HCT116 (cell line): Measurements from ENCODE around the gene CNTD1. TPM values are rescaled to one million over a fixed set of nuclear protein-coding genes. Genes with fewer than 3 reads are reported as not detected.

Experiments
- ATAC-seq: fragments of 200-7000 bp; cut with Tn5 transposase; 2 replicates; pipeline ENCODE4 v1.9.1; 2020; ENCODE audit warnings: mild to moderate bottlenecking, moderate library complexity
- BruUV-seq: library from RNA; stranded (reverse); fragments of 400-500 nt; replicated peaks from 2 replicates; lab custom pipeline; 2021; lab: Mats Ljungman, UMichigan
- CTCF ChIA-PET: fragments of 300-600 bp; sonication (Branson Sonifier 250); formaldehyde crosslinking; loops from one replicate; lab custom pipeline; 2021; ENCODE audit warnings: antibody characterized with exemption; lab: Charles Lee
- POLR2A ChIA-PET: fragments of 300-600, 350-600 bp; sonication (Branson Sonifier 250); formaldehyde crosslinking; loops from one replicate; lab custom pipeline; 2021; ENCODE audit warnings: antibody characterized with exemption; lab: Charles Lee
- RAD21 ChIA-PET, 2 experiments: fragments of 300-600 bp; sonication (Branson Sonifier 250); formaldehyde crosslinking; loops; one replicate each; lab custom pipeline; 2023; ENCODE audit warnings: low total read pairs in 2 of 2; ENCODE audit not compliant: uncharacterized antibody in 2 of 2, unreplicated experiment in 2 of 2, low non-redundant PET in 1 of 2; lab: Charles Lee
- DNase-seq: peaks from one replicate; pipeline ENCODE4 v3.0.0-alpha.2; 2010; ENCODE audit warnings: low read depth, low spot score
- H2AFZ ChIP-seq: fragments of 200-600 bp; shearing (Covaris generic), sonication (generic); 2 replicates; pipeline ENCODE4 v1.6.1; 2017; ENCODE audit warnings: low read depth, mixed run types, mixed read lengths, antibody characterized with exemption, low read length; ENCODE audit not compliant: poor library complexity, severe bottlenecking
- H3K27ac ChIP-seq: 2 replicates; pipeline ENCODE4 v1.5.1; 2012; ENCODE audit warnings: low read depth, low read length
- H3K27me3 ChIP-seq: fragments of 200-600 bp; sonication (generic); 2 replicates; pipeline ENCODE4 v1.6.1; 2016; ENCODE audit warnings: mixed run types, low read length, mixed read lengths; ENCODE audit not compliant: insufficient read depth
- H3K36me3 ChIP-seq, 2 experiments: fragments of 200-500 bp in 1 of 2; fragments of 200-600 bp in 1 of 2; sonication (Bioruptor generic) in 1 of 2; sonication (generic) in 1 of 2; 2 replicates each; pipeline versions ENCODE4 v1.5.1 to v1.6.1; 2014 to 2016; ENCODE audit warnings: low read length in 2 of 2, inconsistent platforms in 1 of 2, mixed read lengths in 1 of 2, mixed run types in 1 of 2; ENCODE audit not compliant: insufficient read depth in 2 of 2, control insufficient read depth in 1 of 2
- H3K4me1 ChIP-seq, 2 experiments: fragments of 200-600 bp in 1 of 2; sonication (generic) in 1 of 2; 2 replicates each; pipeline versions ENCODE4 v1.5.1 to v1.6.1; 2012 to 2017; ENCODE audit warnings: low read length in 2 of 2, inconsistent platforms in 1 of 2, mild to moderate bottlenecking in 1 of 2, mixed read lengths in 1 of 2, mixed run types in 1 of 2, moderate library complexity in 1 of 2; ENCODE audit not compliant: insufficient read depth in 2 of 2, control insufficient read depth in 1 of 2
- H3K4me2 ChIP-seq: fragments of 200-600 bp; sonication (generic); 2 replicates; pipeline ENCODE4 v1.6.1; 2017; ENCODE audit warnings: mixed run types, low read length, mixed read lengths
- H3K4me3 ChIP-seq, 2 experiments: fragments of 200-600 bp in 1 of 2; sonication (generic) in 1 of 2; replicated peaks in 1 of 2; 2 replicates each; pipeline ENCODE4 v1.5.1; 2011 to 2016; ENCODE audit warnings: low read length in 2 of 2, control low read depth in 1 of 2, low read depth in 1 of 2, mild to moderate bottlenecking in 1 of 2, mixed read lengths in 1 of 2, mixed run types in 1 of 2
- H3K79me2 ChIP-seq: fragments of 200-600 bp; sonication (generic); 2 replicates; pipeline ENCODE4 v1.6.1; 2017; ENCODE audit warnings: mild to moderate bottlenecking, mixed run types, low read length, moderate library complexity, mixed read lengths; ENCODE audit not compliant: insufficient read depth
- H3K9ac ChIP-seq: fragments of 200-600 bp; sonication (generic); 2 replicates; pipeline ENCODE4 v1.6.1; 2016; ENCODE audit warnings: low read length, mixed read lengths
- H3K9me2 ChIP-seq: fragments of 200-600 bp; sonication (generic), shearing (Covaris generic); 2 replicates; pipeline ENCODE4 v1.6.1; 2017; ENCODE audit warnings: mixed run types, mild to moderate bottlenecking, moderate library complexity; ENCODE audit not compliant: insufficient read depth
- H3K9me3 ChIP-seq, 2 experiments: fragments of 200-500 bp in 1 of 2; fragments of 200-600 bp in 1 of 2; sonication (Bioruptor generic) in 1 of 2; sonication (generic) in 1 of 2; 2 replicates each; pipeline ENCODE4 v1.6.1; 2014 to 2017; ENCODE audit warnings: low read length in 2 of 2, mixed read lengths in 2 of 2, inconsistent platforms in 1 of 2, low read depth in 1 of 2, mild to moderate bottlenecking in 1 of 2, mixed run types in 1 of 2, moderate library complexity in 1 of 2; ENCODE audit not compliant: control insufficient read depth in 1 of 2, insufficient read depth in 1 of 2
- H4K20me1 ChIP-seq: fragments of 200-600 bp; sonication (generic), shearing (Covaris generic); 2 replicates; pipeline ENCODE4 v1.6.1; 2017; ENCODE audit warnings: mixed run types, mild to moderate bottlenecking, moderate library complexity; ENCODE audit not compliant: insufficient read depth
- CBX3 ChIP-seq: IDR thresholded peaks from 2 replicates; pipeline ENCODE4 v1.6.1; 2012; ENCODE audit warnings: low read depth
- EZH2 ChIP-seq: fragments of 200-600 bp; sonication (generic); IDR thresholded peaks from 2 replicates; pipeline ENCODE4 v1.6.1; 2017; ENCODE audit warnings: antibody characterized with exemption, mixed run types
- POLR2AphosphoS5 ChIP-seq: IDR thresholded peaks from 2 replicates; pipeline ENCODE4 v1.6.1; 2011; ENCODE audit warnings: mild to moderate bottlenecking, low read depth, low read length, moderate library complexity
- RAD21 ChIP-seq: IDR thresholded peaks from 2 replicates; pipeline ENCODE4 v1.6.1; 2012; ENCODE audit warnings: low read depth, mild to moderate bottlenecking
- SIN3A ChIP-seq: IDR thresholded peaks from 2 replicates; pipeline ENCODE4 v1.6.1; 2012; ENCODE audit warnings: low read depth
- SP1 ChIP-seq: IDR thresholded peaks from 2 replicates; pipeline ENCODE4 v1.6.1; 2012; ENCODE audit warnings: low read depth
- SRF ChIP-seq: IDR thresholded peaks from 2 replicates; pipeline ENCODE4 v1.6.1; 2012; ENCODE audit warnings: low read depth
- TCF7L2 ChIP-seq: IDR thresholded peaks from 2 replicates; pipeline ENCODE4 v1.7.0; 2011; ENCODE audit warnings: borderline replicate concordance, inconsistent platforms; ENCODE audit not compliant: insufficient read depth, insufficient read length; ENCODE audit errors: extremely low read depth
- YY1 ChIP-seq: IDR thresholded peaks from 2 replicates; pipeline ENCODE4 v1.6.1; 2011; ENCODE audit warnings: low read length, low read depth, moderate library complexity, mild to moderate bottlenecking; ENCODE audit not compliant: insufficient replicate concordance; ENCODE audit errors: extremely low read depth
- intact Hi-C: fragments of 100-400 bp; cut with micrococcal nuclease; formaldehyde crosslinking; loops from 2 replicates; pipeline ENCODE4 v1.10.0; 2022
- total RNA-seq: library from RNA; stranded (reverse); gene quantifications from one replicate; pipeline ENCODE4 v1.2.1, GENCODE V29; 2021; ENCODE audit not compliant: unreplicated experiment
- TF ChIP-seq, protein P1 (sequence below): IDR thresholded peaks from 2 replicates; pipeline ENCODE4 v1.6.1; 2012; ENCODE audit warnings: low read depth

Gene CNTD1
- total RNA-seq, 1 experiment from 2014 or later: not detected

DNA sequence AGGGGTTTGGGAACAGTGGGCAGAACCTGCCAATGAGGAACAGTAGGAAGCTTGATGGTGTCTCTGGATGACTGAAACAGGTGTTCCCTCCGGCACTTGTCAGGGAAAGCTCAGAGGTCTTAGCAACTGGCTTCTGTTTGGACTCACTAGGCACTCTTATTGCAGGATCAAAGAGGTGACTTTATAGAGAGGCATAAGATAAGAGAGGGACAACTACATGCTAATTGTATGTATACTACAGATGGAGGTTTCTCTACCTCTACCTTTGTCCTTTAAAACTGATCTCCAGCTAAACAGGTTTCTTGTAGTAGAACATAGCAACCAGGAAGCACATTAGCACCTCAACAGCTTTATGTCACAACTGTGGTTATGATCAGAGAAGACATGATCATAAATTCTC lies 7.6 kb downstream of the CNTD1 start (continued):
- TF ChIP-seq, protein P1, sequence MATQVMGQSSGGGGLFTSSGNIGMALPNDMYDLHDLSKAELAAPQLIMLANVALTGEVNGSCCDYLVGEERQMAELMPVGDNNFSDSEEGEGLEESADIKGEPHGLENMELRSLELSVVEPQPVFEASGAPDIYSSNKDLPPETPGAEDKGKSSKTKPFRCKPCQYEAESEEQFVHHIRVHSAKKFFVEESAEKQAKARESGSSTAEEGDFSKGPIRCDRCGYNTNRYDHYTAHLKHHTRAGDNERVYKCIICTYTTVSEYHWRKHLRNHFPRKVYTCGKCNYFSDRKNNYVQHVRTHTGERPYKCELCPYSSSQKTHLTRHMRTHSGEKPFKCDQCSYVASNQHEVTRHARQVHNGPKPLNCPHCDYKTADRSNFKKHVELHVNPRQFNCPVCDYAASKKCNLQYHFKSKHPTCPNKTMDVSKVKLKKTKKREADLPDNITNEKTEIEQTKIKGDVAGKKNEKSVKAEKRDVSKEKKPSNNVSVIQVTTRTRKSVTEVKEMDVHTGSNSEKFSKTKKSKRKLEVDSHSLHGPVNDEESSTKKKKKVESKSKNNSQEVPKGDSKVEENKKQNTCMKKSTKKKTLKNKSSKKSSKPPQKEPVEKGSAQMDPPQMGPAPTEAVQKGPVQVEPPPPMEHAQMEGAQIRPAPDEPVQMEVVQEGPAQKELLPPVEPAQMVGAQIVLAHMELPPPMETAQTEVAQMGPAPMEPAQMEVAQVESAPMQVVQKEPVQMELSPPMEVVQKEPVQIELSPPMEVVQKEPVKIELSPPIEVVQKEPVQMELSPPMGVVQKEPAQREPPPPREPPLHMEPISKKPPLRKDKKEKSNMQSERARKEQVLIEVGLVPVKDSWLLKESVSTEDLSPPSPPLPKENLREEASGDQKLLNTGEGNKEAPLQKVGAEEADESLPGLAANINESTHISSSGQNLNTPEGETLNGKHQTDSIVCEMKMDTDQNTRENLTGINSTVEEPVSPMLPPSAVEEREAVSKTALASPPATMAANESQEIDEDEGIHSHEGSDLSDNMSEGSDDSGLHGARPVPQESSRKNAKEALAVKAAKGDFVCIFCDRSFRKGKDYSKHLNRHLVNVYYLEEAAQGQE: no peak
- TF ChIP-seq POLR2AphosphoS5: no peak
- TF ChIP-seq, all 23 proteins: peak for 0

DNA sequence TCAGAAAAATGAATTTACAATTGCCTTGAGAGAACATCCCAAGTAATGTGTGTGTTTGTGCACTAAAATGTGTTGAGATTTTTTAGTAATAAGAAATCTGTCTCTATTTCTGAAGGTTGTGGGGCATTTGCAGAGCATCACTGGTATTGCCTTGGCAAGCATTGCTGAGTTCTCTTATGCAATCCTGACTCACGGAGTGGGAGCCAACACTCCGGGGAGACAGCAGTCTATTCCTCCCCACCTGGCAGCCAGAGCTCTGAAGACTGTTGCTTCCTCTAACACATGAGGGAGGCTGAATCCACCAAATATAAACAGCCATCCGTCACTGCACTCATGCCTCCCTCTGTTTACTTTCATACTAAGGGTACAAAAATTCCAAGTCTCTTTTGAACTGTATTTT lies 10.6 kb downstream of the CNTD1 start:
- H3K27ac ChIP-seq: no peak overlapping the region
- BruUV-seq: no TSS peak
- TF ChIP-seq CBX3: no peak
- TF ChIP-seq SIN3A: no peak
- TF ChIP-seq RAD21: no peak
- no peak for TF ChIP-seq SRF
- no peak for TF ChIP-seq TCF7L2
- no peak for TF ChIP-seq YY1
- no peak for TF ChIP-seq SP1
- TF ChIP-seq EZH2: no peak
- TF ChIP-seq, all 23 proteins: peak for 0
- no peak for DNase-seq
- peaks cover 20 to 21% of the 10 kb centered on the region in 2 experiments for H3K36me3 ChIP-seq
- ChIA-PET CTCF (no interaction called here), POLR2A (no interaction called here), RAD21 (no interaction called here)
- no peaks in the 10 kb centered on the region for H3K4me1 ChIP-seq
- intact Hi-C loops: no loop called here
- no peaks in the 10 kb centered on the region for H3K9me3 ChIP-seq
- no peaks in the 10 kb centered on the region for H3K79me2 ChIP-seq
- no peak overlapping the region for H3K9ac ChIP-seq
- H2AFZ ChIP-seq: no peak overlapping the region
- H4K20me1 ChIP-seq: no peaks in the 10 kb centered on the region
- H3K9me2 ChIP-seq: no peaks in the 10 kb centered on the region
- ATAC-seq: no peak
- H3K4me3 ChIP-seq: no peak overlapping the region
- no peaks in the 10 kb centered on the region for H3K27me3 ChIP-seq
- no peak overlapping the region for H3K4me2 ChIP-seq
